C4-2B (cell line): ENCODE results near the gene ATCAY.

Source experiments
- H3K27ac ChIP-seq: fragments of 450-650 bp; 2 replicates; pipeline ENCODE4 v1.5.1; 2017
- ZFX ChIP-seq: fragments of 450-650 bp; IDR thresholded peaks from 2 replicates; pipeline ENCODE4 v1.6.1; 2017
- TF ChIP-seq, protein P1 (sequence below): fragments of 450-650 bp; conservative IDR thresholded peaks from 2 replicates; pipeline ENCODE4 v1.5.1; 2017; ENCODE audit warnings: mild to moderate bottlenecking

ATCAY gene

DNA sequence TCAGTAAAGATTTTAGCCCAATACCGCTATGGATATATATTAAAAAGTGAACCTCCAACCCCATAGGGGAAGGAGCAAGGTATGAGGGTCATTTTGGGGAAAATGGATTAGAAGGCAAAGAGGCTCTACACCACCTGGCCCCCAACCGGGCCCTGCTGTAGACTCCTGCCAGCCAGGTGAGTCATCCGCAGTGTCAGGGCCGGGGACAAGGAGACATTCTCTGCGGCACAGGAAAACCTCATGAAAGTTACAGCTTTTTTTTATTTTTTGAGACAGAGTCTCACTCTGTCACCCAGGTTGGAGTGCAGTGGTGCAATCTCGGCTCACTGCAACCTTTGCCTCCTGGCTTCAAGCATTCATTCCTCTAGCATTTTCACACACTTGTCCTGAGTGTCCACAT lies 43.6 kb upstream of the ATCAY start:
- TF ChIP-seq, protein P1, sequence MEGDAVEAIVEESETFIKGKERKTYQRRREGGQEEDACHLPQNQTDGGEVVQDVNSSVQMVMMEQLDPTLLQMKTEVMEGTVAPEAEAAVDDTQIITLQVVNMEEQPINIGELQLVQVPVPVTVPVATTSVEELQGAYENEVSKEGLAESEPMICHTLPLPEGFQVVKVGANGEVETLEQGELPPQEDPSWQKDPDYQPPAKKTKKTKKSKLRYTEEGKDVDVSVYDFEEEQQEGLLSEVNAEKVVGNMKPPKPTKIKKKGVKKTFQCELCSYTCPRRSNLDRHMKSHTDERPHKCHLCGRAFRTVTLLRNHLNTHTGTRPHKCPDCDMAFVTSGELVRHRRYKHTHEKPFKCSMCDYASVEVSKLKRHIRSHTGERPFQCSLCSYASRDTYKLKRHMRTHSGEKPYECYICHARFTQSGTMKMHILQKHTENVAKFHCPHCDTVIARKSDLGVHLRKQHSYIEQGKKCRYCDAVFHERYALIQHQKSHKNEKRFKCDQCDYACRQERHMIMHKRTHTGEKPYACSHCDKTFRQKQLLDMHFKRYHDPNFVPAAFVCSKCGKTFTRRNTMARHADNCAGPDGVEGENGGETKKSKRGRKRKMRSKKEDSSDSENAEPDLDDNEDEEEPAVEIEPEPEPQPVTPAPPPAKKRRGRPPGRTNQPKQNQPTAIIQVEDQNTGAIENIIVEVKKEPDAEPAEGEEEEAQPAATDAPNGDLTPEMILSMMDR, result no peak
- TF ChIP-seq ZFX, result no peak
- no peak overlapping the region for H3K27ac ChIP-seq

DNA sequence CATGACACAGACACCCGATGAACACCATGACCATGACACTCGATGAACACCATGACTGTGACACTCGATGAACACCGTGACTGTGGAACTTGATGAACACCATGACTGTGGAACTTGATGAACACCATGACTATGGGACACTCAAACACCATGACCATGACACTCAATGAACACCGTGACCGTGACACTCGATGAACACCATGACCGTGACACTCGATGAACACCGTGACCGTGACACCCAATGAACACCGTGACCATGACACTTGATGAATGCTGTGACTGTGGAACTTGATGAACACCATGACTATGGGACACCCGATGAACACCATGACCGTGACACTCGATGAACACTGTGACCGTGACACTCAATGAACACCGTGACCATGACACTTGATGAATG lies 43.2 kb upstream of the ATCAY start:
- no peak for TF ChIP-seq ZFX
- TF ChIP-seq, protein P1, result no peak
- no peak overlapping the region for H3K27ac ChIP-seq

DNA sequence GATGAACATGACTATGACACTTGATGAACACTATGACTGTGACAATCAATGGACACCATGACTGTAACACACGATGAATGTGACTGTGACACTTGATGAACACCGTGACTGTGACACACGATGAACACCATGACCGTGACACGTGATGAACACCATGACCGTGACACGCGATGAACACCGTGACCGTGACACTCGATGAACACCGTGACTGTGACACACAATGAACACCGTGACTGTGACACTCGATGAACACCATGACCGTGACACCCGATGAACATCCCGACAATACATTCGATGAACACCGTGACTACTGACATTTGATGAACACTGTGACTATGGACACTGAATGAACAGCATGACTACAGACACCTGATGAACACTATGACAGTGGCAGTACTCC lies 42.6 kb upstream of the ATCAY start:
- no peak for TF ChIP-seq ZFX
- TF ChIP-seq, protein P1, result no peak
- H3K27ac ChIP-seq, result no peak overlapping the region

DNA sequence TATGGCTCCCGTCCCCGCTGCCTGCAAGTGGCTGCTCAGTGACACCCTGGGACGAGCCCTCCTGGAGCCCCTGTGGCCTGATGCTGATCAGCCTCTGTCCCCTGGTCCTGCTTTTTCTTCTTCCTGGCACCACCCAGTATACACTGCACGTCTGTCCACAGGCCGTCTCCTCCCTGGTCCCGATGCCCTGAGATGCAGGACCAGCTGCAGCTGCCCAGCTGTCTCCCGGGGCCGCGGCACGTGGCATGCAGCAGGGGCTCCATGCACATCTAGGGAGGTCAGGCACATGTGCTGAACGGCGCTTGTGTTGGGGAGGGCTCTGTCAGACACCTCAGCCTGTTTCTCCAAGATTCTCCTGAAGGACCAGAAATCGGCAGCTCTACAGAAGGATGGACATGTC lies 41.8 kb upstream of the ATCAY start:
- H3K27ac ChIP-seq, result no peak overlapping the region
- TF ChIP-seq ZFX, result no peak
- TF ChIP-seq, protein P1, result no peak

DNA sequence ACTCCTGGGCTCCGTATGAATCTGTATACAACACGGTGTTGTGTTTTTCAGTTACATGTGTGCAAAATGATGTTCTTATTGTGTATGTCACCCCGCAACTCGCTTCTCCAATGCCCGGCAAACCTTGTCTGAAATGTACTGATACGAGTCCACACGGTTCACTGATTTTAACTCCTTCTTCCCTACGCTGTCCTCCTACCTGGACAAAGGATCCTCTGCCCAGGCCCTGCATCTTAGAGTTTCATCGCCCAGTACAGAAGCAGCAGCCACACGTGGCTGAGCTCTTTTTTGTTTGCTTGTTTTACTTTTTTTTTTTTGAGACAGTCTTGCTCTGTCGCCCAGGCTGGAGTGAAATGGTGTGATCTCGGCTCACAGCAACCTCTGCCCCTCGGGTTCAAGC lies 40.5 kb upstream of the ATCAY start:
- TF ChIP-seq, protein P1, result no peak
- TF ChIP-seq ZFX, result no peak
- no peak overlapping the region for H3K27ac ChIP-seq

DNA sequence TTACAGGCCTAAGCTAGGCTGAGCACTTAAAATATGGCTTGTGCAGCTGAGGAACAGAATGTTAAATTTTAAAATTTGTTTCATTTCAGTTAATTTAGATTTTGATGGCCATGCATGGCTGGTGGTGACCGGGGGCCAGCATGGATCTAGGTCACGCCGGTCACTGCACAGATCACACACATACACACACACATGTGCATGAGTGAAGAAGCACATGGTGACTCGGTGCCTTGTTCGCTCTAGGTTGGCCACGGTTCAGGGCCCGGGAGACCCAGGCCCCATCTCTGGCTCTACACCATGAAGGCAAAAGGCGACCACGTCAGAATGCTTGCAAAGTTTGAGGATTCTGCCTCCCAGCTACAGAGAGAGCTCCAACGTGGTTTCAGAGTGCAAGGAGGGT lies 39.7 kb upstream of the ATCAY start:
- no peak overlapping the region for H3K27ac ChIP-seq
- TF ChIP-seq, protein P1, result no peak
- TF ChIP-seq ZFX, result no peak

DNA sequence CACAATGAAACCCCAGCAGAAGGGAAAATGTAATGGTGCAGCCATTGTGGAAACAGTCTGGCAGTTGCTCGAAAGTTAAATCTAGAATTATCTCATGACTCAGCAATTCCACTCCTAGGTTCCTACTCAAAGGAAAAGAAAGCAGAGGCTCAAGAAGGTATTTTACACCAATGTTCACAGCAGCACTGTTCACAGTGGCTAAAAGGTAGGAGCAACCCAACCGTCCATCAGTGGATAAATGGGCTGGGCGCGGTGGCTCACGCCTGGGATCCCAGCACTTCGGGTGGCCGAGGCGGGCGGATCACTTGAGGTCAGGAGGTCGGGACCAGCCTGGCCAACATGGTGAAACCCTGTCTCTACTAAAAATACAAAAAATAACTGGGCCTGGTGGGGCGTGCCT lies 37.5 kb upstream of the ATCAY start:
- TF ChIP-seq, protein P1, result no peak
- TF ChIP-seq ZFX, result no peak
- no peak overlapping the region for H3K27ac ChIP-seq
